Right lobe of liver (tissue), 6 donors: ENCODE measurements around the gene CDCA5. TPM values are rescaled to one million over a fixed set of nuclear protein-coding genes. Genes with fewer than 3 reads are reported as not detected.
A peak's percentile ranks its signal among the peaks of the same experiment; 100 is the strongest.

Experiments
- ATAC-seq, 4 donors: fragments of 200-7000 bp; cut with Tn5 transposase; one replicate each; pipeline ENCODE4 v1.9.1; 2020; ENCODE audit warnings: mild to moderate bottlenecking in 4 of 4, moderate library complexity in 4 of 4
- DNase-seq, 3 donors: peaks; one replicate each; pipeline ENCODE4 v3.0.0-alpha.2; 2020
- H3K27ac ChIP-seq, 3 donors: fragments of 200-600 bp; one replicate each; pipeline ENCODE4 v1.8.0; 2022
- H3K27me3 ChIP-seq, 2 donors: fragments of 200-600 bp; one replicate each; pipeline ENCODE4 v1.8.0; 2022
- H3K36me3 ChIP-seq, 4 donors: fragments of 200-600 bp; sonication (generic) in 1 of 4; one replicate each; pipeline versions ENCODE4 v1.5.1 to v1.8.0; 2017 to 2022; ENCODE audit warnings: control low read depth in 1 of 4
- H3K4me1 ChIP-seq, 4 donors: fragments of 200-600 bp; sonication (generic) in 1 of 4; one replicate each; pipeline versions ENCODE4 v1.5.1 to v1.8.0; 2017 to 2022; ENCODE audit warnings: control low read depth in 1 of 4
- H3K4me3 ChIP-seq, 3 donors: fragments of 200-600 bp; one replicate each; pipeline ENCODE4 v1.8.0; 2022
- H3K9me3 ChIP-seq, 4 donors: fragments of 200-600 bp; sonication (generic) in 1 of 4; one replicate each; pipeline versions ENCODE4 v1.5.1 to v1.8.0; 2017 to 2022; ENCODE audit warnings: control low read depth in 1 of 4
- POLR2A ChIP-seq: fragments of 450-650 bp; IDR thresholded peaks from one replicate; pipeline ENCODE4 v1.6.1; 2017; ENCODE audit warnings: antibody characterized with exemption, mild to moderate bottlenecking
- whole genome bisulfite sequencing: methylation state at CpG from one replicate; pipeline ENCODE4 v1.1.6; 2018; ENCODE audit warnings: low coverage, low lambda C conversion rate; ENCODE audit not compliant: insufficient coverage; ENCODE audit errors: missing lambda C conversion rate; 5-methylcytosine and 5-hydroxymethylcytosine counted together
- intact Hi-C, 2 donors: fragments of 100-400 bp; cut with DNase I; formaldehyde crosslinking; loops; one replicate each; pipeline versions ENCODE4 v1.11.2 to v1.14.1; 2022
- total RNA-seq, 6 experiments: library from RNA; depleted of rRNA in 2 of 6; stranded (reverse); fragments of >200 nt in 2 of 6; fragmentation: NEBNext Ultra II Directional in 3 of 6; extraction: Animal tissue kit (Norgen Biotek cat#: 25700) in 3 of 6; gene quantifications; one replicate each; pipeline versions ENCODE4 v1.1.0 to v1.2.4, GENCODE V29; 2016 to 2023
- TF ChIP-seq, protein P1 (sequence below), 4 donors: fragments of 200-600 bp in 3 of 4; fragments of 450-650 bp in 1 of 4; IDR thresholded peaks; one replicate each; pipeline versions ENCODE4 v1.5.1 to v1.8.0; 2016 to 2022; ENCODE audit warnings: antibody characterized with exemption in 4 of 4, mild to moderate bottlenecking in 2 of 4
- donor health status: DM: no; HTN: yes; CAD: no.
- donor health status: DM: no; HTN: no; CAD: no.
- donor health status: DM: no; HTN: no; CAD: no.
- donor health status: DM: no; HTN: yes; CAD: no.
- donor health status: DM: no; HTN: yes; CAD: no.

The CDCA5 gene
- total RNA-seq, 6 experiments from 2014 or later, result 0.31 to 2.3 (median 1.0) TPM

- H3K27ac ChIP-seq, result peak overlapping the region in 2 of 3 donors; percentile 38 to 93
- H3K4me1 ChIP-seq, result peaks cover 0 to 31% (median 20%) of the 10 kb centered on the region in 4 donors
- peak overlapping the region in 1 of 3 donors; percentile 25 for H3K4me3 ChIP-seq
- DNase-seq (peak; percentile 80 to 88 (median 87)), ATAC-seq (peak; percentile 53 to 61 (median 56))
- no peaks in the 10 kb centered on the region for H3K9me3 ChIP-seq
- H3K36me3 ChIP-seq, result peaks cover 0 to 9% (median 3%) of the 10 kb centered on the region in 4 donors
- TF ChIP-seq POLR2A, result no peak
- TF ChIP-seq, protein P1, sequence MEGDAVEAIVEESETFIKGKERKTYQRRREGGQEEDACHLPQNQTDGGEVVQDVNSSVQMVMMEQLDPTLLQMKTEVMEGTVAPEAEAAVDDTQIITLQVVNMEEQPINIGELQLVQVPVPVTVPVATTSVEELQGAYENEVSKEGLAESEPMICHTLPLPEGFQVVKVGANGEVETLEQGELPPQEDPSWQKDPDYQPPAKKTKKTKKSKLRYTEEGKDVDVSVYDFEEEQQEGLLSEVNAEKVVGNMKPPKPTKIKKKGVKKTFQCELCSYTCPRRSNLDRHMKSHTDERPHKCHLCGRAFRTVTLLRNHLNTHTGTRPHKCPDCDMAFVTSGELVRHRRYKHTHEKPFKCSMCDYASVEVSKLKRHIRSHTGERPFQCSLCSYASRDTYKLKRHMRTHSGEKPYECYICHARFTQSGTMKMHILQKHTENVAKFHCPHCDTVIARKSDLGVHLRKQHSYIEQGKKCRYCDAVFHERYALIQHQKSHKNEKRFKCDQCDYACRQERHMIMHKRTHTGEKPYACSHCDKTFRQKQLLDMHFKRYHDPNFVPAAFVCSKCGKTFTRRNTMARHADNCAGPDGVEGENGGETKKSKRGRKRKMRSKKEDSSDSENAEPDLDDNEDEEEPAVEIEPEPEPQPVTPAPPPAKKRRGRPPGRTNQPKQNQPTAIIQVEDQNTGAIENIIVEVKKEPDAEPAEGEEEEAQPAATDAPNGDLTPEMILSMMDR (IDR thresholded peaks at IDR 0.05), result peak; percentile 98 to 100 (median 99)
- H3K27me3 ChIP-seq, result no peaks in the 10 kb centered on the region
- intact Hi-C loops, result loop anchor here in 1 of 2 donors (5.0 kb wide), 1 partner anchor 147 kb away; no protein-coding TSS in a partner anchor
- 8% methylated on average over 8 of the region's 18 CpGs for WGBS
These were observed 26.6 kb upstream of the CDCA5 start for GRCh38 chr11:65110354-65110861.

- intact Hi-C loops, result loop anchor here in 1 of 2 donors (5.0 to 10.0 kb wide), 2 partner anchors 75 to 148 kb away; no protein-coding TSS in a partner anchor
- WGBS, result 60% methylated on average over 7 of the region's 36 CpGs
- no peak for DNase-seq
These were observed 25.7 kb upstream of the CDCA5 start for GRCh38 chr11:65109231-65110198.

GRCh38 chr11:65108469-65109123 is 24.8 kb upstream of the CDCA5 start:
- WGBS, result no CpG with 5 or more reads among the region's 38 CpGs
- DNase-seq (peak in 1 of 3 donors; percentile 22), ATAC-seq (no peak)
- H3K36me3 ChIP-seq, result peaks cover 0 to 9% (median 3%) of the 10 kb centered on the region in 4 donors
- no peaks in the 10 kb centered on the region for H3K27me3 ChIP-seq
- H3K27ac ChIP-seq, result no peak overlapping the region
- peaks cover 0 to 37% (median 20%) of the 10 kb centered on the region in 4 donors for H3K4me1 ChIP-seq
- no peaks in the 10 kb centered on the region for H3K9me3 ChIP-seq
- intact Hi-C loops, result loop anchor here in 1 of 2 donors (10.0 kb wide), 1 partner anchor 74 kb away; no protein-coding TSS in a partner anchor
- no peak overlapping the region for H3K4me3 ChIP-seq
- TF ChIP-seq POLR2A, result no peak
- TF ChIP-seq, protein P1 (IDR thresholded peaks at IDR 0.05), result no peak

More at GRCh38 chr11:65109231-65110198, 25.7 kb upstream of the CDCA5 start:
- TF ChIP-seq, protein P1 (IDR thresholded peaks at IDR 0.05), result no peak
- ATAC-seq, result no peak
- H3K27me3 ChIP-seq, result no peaks in the 10 kb centered on the region
- H3K9me3 ChIP-seq, result no peaks in the 10 kb centered on the region
- no peak overlapping the region for H3K4me3 ChIP-seq
- peaks cover 0 to 9% (median 3%) of the 10 kb centered on the region in 4 donors for H3K36me3 ChIP-seq
- H3K27ac ChIP-seq, result no peak overlapping the region
- H3K4me1 ChIP-seq, result peaks cover 0 to 34% (median 20%) of the 10 kb centered on the region in 4 donors

- TF ChIP-seq, protein P1 (IDR thresholded peaks at IDR 0.05), result no peak
- TF ChIP-seq POLR2A, result no peak
- H3K4me1 ChIP-seq, result peaks cover 0 to 37% (median 17%) of the 10 kb centered on the region in 4 donors
- DNase-seq (peak in 1 of 3 donors; percentile 23), ATAC-seq (no peak)
- no peaks in the 10 kb centered on the region for H3K27me3 ChIP-seq
- intact Hi-C loops, result loop anchor here in 1 of 2 donors (10.0 kb wide), 1 partner anchor 73 kb away; no protein-coding TSS in a partner anchor
- H3K27ac ChIP-seq, result no peak overlapping the region
- H3K36me3 ChIP-seq, result peaks cover 0 to 9% (median 3%) of the 10 kb centered on the region in 4 donors
- H3K4me3 ChIP-seq, result no peak overlapping the region
- H3K9me3 ChIP-seq, result no peaks in the 10 kb centered on the region
- 89% methylated on average over 9 of the region's 52 CpGs for WGBS
These were observed 24.1 kb upstream of the CDCA5 start for GRCh38 chr11:65107751-65108468.
